Testis (tissue), 2 donors: Measurements from ENCODE around the gene CCSER1.
"Not testable (repeated sequence)": the region's sequence is repeated elsewhere in the genome, so short reads cannot be mapped to it uniquely, and the experiment has no call there.

Experiments used
- POLR2A ChIP-seq: fragments of 450-650 bp; IDR thresholded peaks from one replicate; pipeline ENCODE4 v1.6.1; 2017; ENCODE audit warnings: antibody characterized with exemption, mild to moderate bottlenecking, moderate library complexity
- TF ChIP-seq, protein P1 (sequence below), 3 experiments: fragments of 450-650 bp in 2 of 3; fragments of 200-600 bp in 1 of 3; sonication (generic) in 1 of 3; IDR thresholded peaks; one replicate each; pipeline ENCODE4 v1.5.1; 2016 to 2019; ENCODE audit warnings: antibody characterized with exemption in 3 of 3, mild to moderate bottlenecking in 2 of 3, moderate library complexity in 1 of 3

DNA sequence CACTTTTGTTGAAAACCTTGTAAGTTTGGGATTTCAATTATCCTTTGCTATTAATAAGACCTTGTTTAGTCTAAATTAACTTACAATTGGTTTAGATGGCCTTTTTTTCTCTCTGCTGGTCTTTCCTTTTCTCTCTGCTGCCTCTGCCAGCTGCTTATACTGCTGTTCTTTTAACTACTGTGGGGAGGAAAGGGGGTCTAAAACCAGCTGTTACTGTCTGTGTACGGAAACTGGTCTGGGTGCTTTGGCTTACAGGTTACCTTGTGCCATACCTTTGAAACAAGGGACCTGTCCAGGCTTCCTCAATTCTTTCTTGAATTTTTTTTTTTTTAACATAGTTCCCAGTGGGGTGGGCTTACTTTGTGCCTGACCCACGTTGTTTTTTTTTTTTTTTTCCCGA, 1230.8 kb downstream of the CCSER1 start:
- not testable (repeated sequence) for TF ChIP-seq POLR2A
- TF ChIP-seq, protein P1, sequence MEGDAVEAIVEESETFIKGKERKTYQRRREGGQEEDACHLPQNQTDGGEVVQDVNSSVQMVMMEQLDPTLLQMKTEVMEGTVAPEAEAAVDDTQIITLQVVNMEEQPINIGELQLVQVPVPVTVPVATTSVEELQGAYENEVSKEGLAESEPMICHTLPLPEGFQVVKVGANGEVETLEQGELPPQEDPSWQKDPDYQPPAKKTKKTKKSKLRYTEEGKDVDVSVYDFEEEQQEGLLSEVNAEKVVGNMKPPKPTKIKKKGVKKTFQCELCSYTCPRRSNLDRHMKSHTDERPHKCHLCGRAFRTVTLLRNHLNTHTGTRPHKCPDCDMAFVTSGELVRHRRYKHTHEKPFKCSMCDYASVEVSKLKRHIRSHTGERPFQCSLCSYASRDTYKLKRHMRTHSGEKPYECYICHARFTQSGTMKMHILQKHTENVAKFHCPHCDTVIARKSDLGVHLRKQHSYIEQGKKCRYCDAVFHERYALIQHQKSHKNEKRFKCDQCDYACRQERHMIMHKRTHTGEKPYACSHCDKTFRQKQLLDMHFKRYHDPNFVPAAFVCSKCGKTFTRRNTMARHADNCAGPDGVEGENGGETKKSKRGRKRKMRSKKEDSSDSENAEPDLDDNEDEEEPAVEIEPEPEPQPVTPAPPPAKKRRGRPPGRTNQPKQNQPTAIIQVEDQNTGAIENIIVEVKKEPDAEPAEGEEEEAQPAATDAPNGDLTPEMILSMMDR (IDR thresholded peaks at IDR 0.05), result not testable (repeated sequence)
